UCSD-AML1 (cell line): ENCODE measurements around the gene PPP1R3D.
"Not testable (repeated sequence)": the region's sequence is repeated elsewhere in the genome, so short reads cannot be mapped to it uniquely, and the experiment has no call there.

Experiments
- DNase-seq: peaks from one replicate; lab custom pipeline; 2025; ENCODE audit not compliant: unreplicated experiment; lab: John Stamatoyannopoulos, UW

The PPP1R3D gene

DNA sequence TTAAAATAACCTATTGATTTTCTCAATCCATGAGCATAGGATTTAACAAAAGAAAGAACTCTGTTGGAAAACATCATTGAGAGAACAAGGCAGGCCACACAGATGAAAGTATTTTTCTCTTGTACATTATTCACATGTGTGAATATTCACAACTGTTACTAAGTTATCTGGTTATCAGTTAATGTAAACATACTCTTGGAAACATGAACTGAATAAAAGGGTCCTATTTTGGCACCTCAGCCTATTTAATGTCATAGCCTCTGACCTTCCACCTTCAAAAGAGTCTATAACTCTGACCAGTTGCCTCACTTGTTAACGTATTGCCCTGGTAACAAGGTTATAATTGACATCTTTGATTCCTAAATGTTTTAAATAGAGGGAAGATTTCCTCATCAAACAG, 14.7 kb downstream of the PPP1R3D start:
- no peak for DNase-seq

DNA sequence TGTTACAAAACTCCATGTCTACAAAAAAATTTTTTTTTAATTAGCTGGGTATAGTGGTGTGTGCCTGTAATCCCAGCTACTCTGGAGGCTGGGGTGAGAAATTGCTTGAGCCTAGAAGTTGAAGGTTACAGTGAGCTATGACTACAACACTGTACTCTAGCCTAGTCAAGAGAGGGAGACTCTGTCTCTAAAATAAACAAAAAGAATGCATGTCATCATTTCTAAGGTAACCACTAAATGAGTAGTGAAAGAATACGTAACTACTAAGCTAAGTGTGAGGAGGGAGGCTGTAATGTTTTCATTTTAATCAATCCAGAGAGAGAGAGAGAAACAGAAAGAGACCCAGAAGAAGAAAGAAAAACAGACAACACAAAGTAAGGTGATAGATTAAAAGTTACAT, 16.6 kb downstream of the PPP1R3D start:
- no peak for DNase-seq

DNA sequence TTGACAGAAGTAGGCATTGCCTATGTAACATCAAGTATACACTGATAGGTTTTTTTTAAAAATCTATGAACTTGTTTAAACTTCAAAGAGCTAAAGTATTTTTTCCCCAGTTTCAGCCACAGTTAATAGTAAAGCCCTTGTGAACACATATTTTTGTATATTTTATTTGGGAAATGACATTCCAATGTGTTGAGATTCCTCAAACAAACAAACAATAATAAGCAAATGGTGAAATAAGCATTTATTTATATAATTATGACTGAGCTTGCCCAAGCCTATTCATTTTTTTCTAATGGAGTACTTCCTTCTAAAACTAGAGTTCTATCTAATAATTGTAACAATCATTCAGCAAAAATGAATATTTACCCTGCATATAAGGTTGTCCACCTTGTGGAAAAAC, 19.2 kb downstream of the PPP1R3D start:
- no peak for DNase-seq

DNA sequence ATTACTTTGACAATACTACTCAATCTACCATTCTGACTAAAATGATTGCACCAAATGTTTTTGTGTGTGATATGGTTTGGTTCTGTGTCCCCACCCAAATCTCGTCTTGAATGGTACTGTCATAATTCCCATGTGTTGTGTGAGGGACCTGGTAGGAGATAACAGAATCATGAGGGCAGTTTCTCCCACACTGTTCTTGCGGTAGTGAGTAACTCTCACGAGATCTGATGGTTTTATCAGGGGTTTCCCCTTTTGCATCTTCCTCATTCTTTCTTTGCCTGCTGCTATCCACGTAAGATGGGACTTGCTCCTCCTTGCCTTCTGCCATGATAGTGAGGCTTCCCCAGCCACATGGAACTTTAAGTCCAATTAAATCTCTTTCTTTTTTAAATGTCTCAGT, 27.5 kb downstream of the PPP1R3D start:
- DNase-seq, result no peak

DNA sequence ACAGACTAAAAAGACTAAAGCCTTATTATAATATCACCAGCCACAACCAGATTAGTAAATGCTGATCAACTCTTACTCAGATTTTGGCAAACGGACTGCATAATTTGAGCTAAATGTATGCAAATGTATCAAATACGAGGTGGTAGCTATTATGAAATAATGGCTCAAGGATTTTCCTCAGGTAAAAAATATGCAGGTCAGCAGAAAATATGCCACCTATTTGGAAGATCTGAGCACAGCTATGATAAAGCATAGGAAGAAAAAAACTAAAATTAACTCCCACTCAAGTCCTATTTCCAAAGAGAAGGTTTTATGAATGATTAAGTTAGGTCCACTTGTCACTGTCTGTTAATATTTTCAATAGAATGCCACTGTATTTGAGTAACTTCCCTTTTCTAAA, 29.1 kb downstream of the PPP1R3D start:
- no peak for DNase-seq

DNA sequence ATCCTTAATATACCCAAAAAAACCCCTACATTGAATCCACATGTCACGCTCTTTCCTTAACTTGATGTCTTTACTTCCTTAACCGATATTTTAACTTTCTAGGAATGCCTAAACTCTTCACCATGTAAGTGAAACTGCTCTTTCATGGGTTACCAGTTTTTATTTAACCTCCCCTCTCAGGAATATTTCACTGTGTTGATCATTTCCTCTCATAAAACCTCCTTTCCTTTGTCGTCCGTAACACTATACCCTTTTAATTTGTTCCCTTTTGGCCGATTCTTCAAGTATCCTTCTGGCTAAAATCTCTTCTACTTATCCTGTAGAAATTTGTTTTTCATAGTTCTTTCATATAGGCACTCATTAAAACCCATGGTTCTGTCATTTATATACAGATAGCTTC, 31.2 kb downstream of the PPP1R3D start:
- DNase-seq, result no peak

DNA sequence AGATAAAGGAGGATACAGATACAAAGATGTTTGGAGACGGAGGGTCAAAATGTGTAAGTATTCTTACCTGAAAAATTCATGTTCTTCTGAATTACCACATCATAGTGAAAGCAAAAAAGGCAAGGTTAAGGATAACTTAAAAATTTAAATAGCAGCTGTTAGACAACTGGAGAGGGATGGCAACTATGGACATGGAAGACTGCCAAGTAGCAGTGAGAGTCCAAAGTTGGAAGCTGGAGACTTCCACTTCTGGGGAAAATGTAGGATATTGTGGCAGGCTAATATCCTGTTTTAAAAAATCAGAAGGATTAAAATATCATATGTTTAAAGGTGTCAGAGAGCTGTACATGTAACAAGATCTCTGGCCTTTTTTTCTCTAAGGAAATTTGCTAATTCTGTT, 36.5 kb downstream of the PPP1R3D start:
- DNase-seq, result no peak

DNA sequence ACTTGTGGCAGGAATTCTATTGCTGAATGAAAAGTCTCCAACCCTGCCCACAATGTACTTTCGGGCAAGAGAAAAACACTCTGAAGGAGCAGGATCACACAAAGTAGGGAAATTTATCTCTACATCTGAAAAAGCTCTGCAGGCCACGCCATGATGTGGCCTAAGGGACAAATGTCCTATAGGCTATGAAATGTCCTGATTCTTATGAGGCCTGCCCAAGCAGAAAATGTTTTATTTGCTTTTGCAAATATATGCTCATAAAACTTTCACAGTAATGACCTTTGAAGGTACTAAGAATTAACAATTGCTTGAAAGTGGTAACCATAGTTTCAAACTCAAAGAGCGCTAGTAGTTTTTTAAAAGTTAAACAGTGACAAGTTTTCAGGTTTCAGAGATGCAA, 37.6 kb downstream of the PPP1R3D start:
- DNase-seq, result no peak

DNA sequence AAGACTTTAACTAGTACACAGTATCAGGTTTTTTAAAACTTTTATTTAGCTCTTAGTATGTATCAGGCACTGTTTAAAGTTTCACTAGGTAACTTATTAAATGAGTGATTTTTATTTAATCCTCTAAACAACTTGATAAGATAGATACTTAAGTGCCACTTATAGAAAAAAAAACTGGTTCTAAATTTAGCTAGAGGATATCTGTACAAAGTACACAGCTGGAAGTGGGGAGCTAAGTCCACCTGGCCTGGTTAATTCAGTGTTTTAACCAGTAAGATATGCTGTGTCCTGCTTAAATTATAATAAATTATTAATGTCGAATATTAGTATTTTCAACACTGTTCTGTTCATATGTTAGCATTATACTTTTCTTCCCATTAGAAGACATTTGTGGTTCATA, 44.2 kb downstream of the PPP1R3D start:
- no peak for DNase-seq

DNA sequence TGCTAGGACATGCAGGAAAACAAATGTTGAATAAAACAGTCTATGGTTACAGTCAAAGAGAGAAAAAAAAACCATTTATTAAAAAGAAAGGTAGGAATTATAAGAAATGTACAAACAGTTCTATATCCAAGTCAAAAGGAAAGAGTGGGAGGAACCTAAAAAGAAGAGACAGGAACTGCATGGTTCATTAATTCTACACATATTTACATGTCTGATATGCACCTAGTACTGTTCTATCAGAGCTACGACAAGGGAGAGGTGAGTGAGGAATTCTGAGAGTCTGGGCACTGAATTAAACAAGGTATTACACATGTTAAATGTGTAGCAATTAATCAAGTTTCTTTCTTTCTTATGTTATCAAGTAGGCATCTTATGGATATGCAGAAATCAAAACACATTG, 48.5 kb downstream of the PPP1R3D start:
- DNase-seq, result no peak

DNA sequence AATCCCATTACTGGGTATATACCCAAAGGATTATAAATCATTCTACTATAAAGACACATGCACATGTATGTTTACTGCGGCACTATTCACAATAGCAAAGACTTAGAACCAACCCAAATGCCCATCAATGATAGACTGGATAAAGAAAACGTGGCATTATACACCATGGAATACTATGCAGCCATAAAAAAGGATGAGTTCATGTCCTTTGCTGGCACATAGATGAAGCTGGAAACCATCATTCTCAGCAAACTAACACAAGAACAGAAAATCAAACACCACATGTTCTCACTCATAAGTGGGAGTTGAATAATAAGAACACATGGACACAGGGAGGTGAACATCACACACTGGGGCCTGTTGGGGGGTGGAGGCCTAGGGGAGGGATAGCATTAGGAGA, 50.1 kb downstream of the PPP1R3D start:
- not testable (repeated sequence) for DNase-seq

DNA sequence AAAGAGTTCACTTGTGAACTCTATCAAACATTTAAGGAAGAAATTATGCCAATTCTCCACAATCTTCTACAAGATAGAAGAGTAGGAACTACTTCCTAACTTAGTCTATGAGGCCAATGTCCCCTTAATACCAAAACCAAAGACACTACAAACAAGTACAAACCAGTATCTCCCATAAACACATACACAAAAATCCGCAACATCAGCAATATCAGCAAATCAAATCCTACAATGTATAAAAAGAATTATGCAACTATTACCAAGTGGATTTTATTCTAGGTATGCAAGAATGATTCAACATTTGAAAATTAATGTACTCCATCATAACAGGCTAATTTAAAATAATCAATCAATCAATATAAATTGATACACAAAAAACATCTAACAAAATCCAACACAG, 52.1 kb downstream of the PPP1R3D start:
- DNase-seq, result no peak
